GM23338 (cell line): ENCODE results near the gene SLC9A9. TPM values are rescaled to one million over a fixed set of nuclear protein-coding genes. Genes with fewer than 3 reads are reported as not detected.

Source experiments
- ATAC-seq: fragments of 200-7000 bp; cut with Tn5 transposase; 3 replicates; pipeline ENCODE4 v1.9.1; 2020
- DNase-seq: peaks from one replicate; pipeline ENCODE4 v3.0.0-alpha.2; 2015; ENCODE audit warnings: low spot score
- H2AFZ ChIP-seq: fragments of 200-600 bp; sonication (generic); 2 replicates; pipeline ENCODE4 v1.8.0; 2016; ENCODE audit warnings: antibody characterized with exemption, mild to moderate bottlenecking, moderate library complexity
- H3F3A ChIP-seq: fragments of 200-600 bp; sonication (generic); replicated peaks from 2 replicates; pipeline ENCODE4 v1.8.0; 2017; ENCODE audit warnings: antibody characterized with exemption, mixed run types, low read depth
- H3K27ac ChIP-seq: fragments of 200-600 bp; sonication (generic); 2 replicates; pipeline ENCODE4 v1.6.1; 2016; ENCODE audit warnings: low read depth
- H3K27me3 ChIP-seq: fragments of 200-600 bp; sonication (generic); 2 replicates; pipeline ENCODE4 v1.8.0; 2016; ENCODE audit warnings: mild to moderate bottlenecking, mixed run types, moderate library complexity; ENCODE audit not compliant: insufficient read depth
- H3K36me3 ChIP-seq: fragments of 200-600 bp; sonication (generic); 2 replicates; pipeline ENCODE4 v1.8.0; 2016; ENCODE audit warnings: mild to moderate bottlenecking; ENCODE audit not compliant: insufficient read depth
- H3K4me1 ChIP-seq: fragments of 200-600 bp; sonication (generic); 2 replicates; pipeline ENCODE4 v1.8.0; 2016; ENCODE audit warnings: mild to moderate bottlenecking, moderate library complexity; ENCODE audit not compliant: insufficient read depth
- H3K4me2 ChIP-seq: fragments of 200-600 bp; sonication (generic); 2 replicates; pipeline ENCODE4 v1.7.1; 2017; ENCODE audit warnings: mixed run types
- H3K4me3 ChIP-seq: fragments of 200-600 bp; sonication (generic); 2 replicates; pipeline ENCODE4 v1.6.1; 2016; ENCODE audit warnings: mixed run types
- H3K79me2 ChIP-seq: fragments of 200-600 bp; sonication (generic); replicated peaks from 2 replicates; pipeline ENCODE4 v1.8.0; 2017; ENCODE audit warnings: mild to moderate bottlenecking; ENCODE audit not compliant: insufficient read depth
- H3K9me2 ChIP-seq: fragments of 200-600 bp; sonication (generic); 2 replicates; pipeline ENCODE4 v1.8.0; 2017; ENCODE audit not compliant: insufficient read depth
- H4K20me1 ChIP-seq: fragments of 200-600 bp; sonication (generic); replicated peaks from 2 replicates; pipeline ENCODE4 v1.8.0; 2017; ENCODE audit warnings: mild to moderate bottlenecking; ENCODE audit not compliant: insufficient read depth
- H3K27ac Mint-ChIP-seq: 2 replicates; pipeline ENCODE4 v1.8.0; 2020; ENCODE audit warnings: inconsistent platforms, mild to moderate bottlenecking, moderate library complexity, mixed read lengths
- H3K27me3 Mint-ChIP-seq: 3 replicates; pipeline ENCODE4 v1.8.0; 2022; ENCODE audit warnings: low read depth, mild to moderate bottlenecking, moderate library complexity, mixed read lengths, inconsistent platforms; ENCODE audit not compliant: insufficient read depth, poor library complexity
- H3K36me3 Mint-ChIP-seq: 3 replicates; pipeline ENCODE4 v1.8.0; 2021; ENCODE audit warnings: low read depth, mild to moderate bottlenecking, inconsistent platforms, moderate library complexity, mixed read lengths
- H3K4me1 Mint-ChIP-seq: 3 replicates; pipeline ENCODE4 v1.8.0; 2020; ENCODE audit warnings: mild to moderate bottlenecking, inconsistent platforms, mixed read lengths
- H3K4me3 Mint-ChIP-seq: 3 replicates; pipeline ENCODE4 v1.8.0; 2021; ENCODE audit warnings: moderate library complexity, mild to moderate bottlenecking, inconsistent platforms, mixed read lengths
- H3K9me3 Mint-ChIP-seq: 3 replicates; pipeline ENCODE4 v1.8.0; 2020; ENCODE audit warnings: moderate library complexity, mild to moderate bottlenecking, inconsistent platforms, mixed read lengths
- CREB1 ChIP-seq: fragments of 250-450 bp; sonication (Bioruptor Pico); IDR thresholded peaks from 2 replicates; pipeline ENCODE4 v1.5.0; 2020; ENCODE audit warnings: low read depth, mild to moderate bottlenecking, moderate library complexity
- CTCF ChIP-seq, 2 experiments: fragments of 200-600 bp in 1 of 2; sonication (generic) in 1 of 2; conservative IDR thresholded peaks; 2 replicates each; pipeline versions ENCODE4 v1.5.1 to v1.6.1; 2016 to 2017; ENCODE audit warnings: antibody characterized with exemption in 2 of 2, low read depth in 2 of 2, mild to moderate bottlenecking in 2 of 2, moderate library complexity in 1 of 2
- ETS1 ChIP-seq: IDR thresholded peaks from 2 replicates; pipeline ENCODE4 v1.6.1; 2016; ENCODE audit warnings: antibody characterized with exemption
- NANOG ChIP-seq: IDR thresholded peaks from 2 replicates; pipeline ENCODE4 v1.6.1; 2016; ENCODE audit warnings: antibody characterized with exemption, borderline replicate concordance
- POLR2AphosphoS5 ChIP-seq: IDR thresholded peaks from 2 replicates; pipeline ENCODE4 v1.6.1; 2016; ENCODE audit warnings: antibody characterized with exemption, low read depth
- REST ChIP-seq: IDR thresholded peaks from one replicate; pipeline ENCODE4 v1.6.1; 2018; ENCODE audit warnings: antibody characterized with exemption; ENCODE audit not compliant: unreplicated experiment
- STAT1 ChIP-seq: IDR thresholded peaks from one replicate; pipeline ENCODE4 v1.6.1; 2016; ENCODE audit warnings: antibody characterized with exemption; ENCODE audit not compliant: unreplicated experiment
- ZNF462 ChIP-seq: fragments of 250-450 bp; sonication (Bioruptor Pico); IDR thresholded peaks from 2 replicates; pipeline ENCODE4 v1.5.0; 2020; ENCODE audit warnings: mild to moderate bottlenecking, moderate library complexity
- polyA plus RNA-seq: library from polyadenylated mRNA; unstranded; fragments of >200 nt; fragmentation: Nextera tagmentation; extraction: Ambion mirVana; gene quantifications from 2 replicates; pipeline ENCODE4 v1.2.1, GENCODE V29; 2016
- total RNA-seq: library from RNA; depleted of rRNA; stranded (reverse); fragments of >200 nt; shearing (Covaris generic); gene quantifications from 2 replicates; pipeline ENCODE4 v1.2.3, GENCODE V29; 2014

The SLC9A9 gene
- total and polyA plus RNA-seq, 2 experiments from 2014 or later, result 1.3 to 1.6 TPM

GRCh38 chr3:143652118-143652517, 196.2 kb downstream of the SLC9A9 start (continued):
- no peak for TF ChIP-seq ZNF462
- TF ChIP-seq STAT1, result no peak
- no peak for TF ChIP-seq NANOG
- TF ChIP-seq ETS1, result no peak

- Mint-ChIP-seq H3K4me1 (peaks cover 24% of the 10 kb centered on the region), H3K9me3 (no peaks in the 10 kb centered on the region), H3K36me3 (no peaks in the 10 kb centered on the region), H3K4me3 (no peak overlapping the region), H3K27me3 (peaks cover 2% of the 10 kb centered on the region), H3K27ac (no peak overlapping the region)
- H3K79me2 ChIP-seq, result no peaks in the 10 kb centered on the region
- TF ChIP-seq STAT1 (no peak), CTCF (conservative IDR thresholded peaks at IDR 0.05; ENCODE audit: low read depth in 2 of 2) (no peak), REST (no peak), POLR2AphosphoS5 (no peak), CREB1 (no peak)
- 0 out of 2 replicates have a peak overlapping the region, but pooled peaks have one; percentile 4 for H2AFZ ChIP-seq
- H3K27me3 ChIP-seq, result no peaks in the 10 kb centered on the region
- H4K20me1 ChIP-seq, result no peaks in the 10 kb centered on the region
- H3K36me3 ChIP-seq, result no peaks in the 10 kb centered on the region
- DNase-seq, result no peak
- no peak for ATAC-seq
- no peak overlapping the region for H3K27ac ChIP-seq
- no peak overlapping the region for H3K4me3 ChIP-seq
- H3K4me2 ChIP-seq, result no peak overlapping the region
- peaks cover 11% of the 10 kb centered on the region for H3K4me1 ChIP-seq
- H3F3A ChIP-seq, result no peaks in the 10 kb centered on the region
- H3K9me2 ChIP-seq, result peaks cover 8% of the 10 kb centered on the region; the same call in 1 of the 2 replicates
Observed at GRCh38 chr3:143650827-143651226, 197.4 kb downstream of the SLC9A9 start.
